Esophagus mucosa (tissue), 1 donor: Measurements from ENCODE around the gene KCNAB1. TPM values are rescaled to one million over a fixed set of nuclear protein-coding genes. Genes with fewer than 3 reads are reported as not detected.
"Not testable (repeated sequence)": the region's sequence is repeated elsewhere in the genome, so short reads cannot be mapped to it uniquely, and the experiment has no call there.

Experiments
- ATAC-seq: fragments of 200-7000 bp; cut with Tn5 transposase; one replicate; pipeline ENCODE4 v1.9.1; 2020
- total RNA-seq: library from RNA; stranded (reverse); gene quantifications from one replicate; pipeline ENCODE4 v1.2.4, GENCODE V29; 2023
- donor health status: DM: yes; HTN: yes; CAD: no.

Gene KCNAB1
- total RNA-seq, 1 donor from 2014 or later: 0.56 TPM

DNA sequence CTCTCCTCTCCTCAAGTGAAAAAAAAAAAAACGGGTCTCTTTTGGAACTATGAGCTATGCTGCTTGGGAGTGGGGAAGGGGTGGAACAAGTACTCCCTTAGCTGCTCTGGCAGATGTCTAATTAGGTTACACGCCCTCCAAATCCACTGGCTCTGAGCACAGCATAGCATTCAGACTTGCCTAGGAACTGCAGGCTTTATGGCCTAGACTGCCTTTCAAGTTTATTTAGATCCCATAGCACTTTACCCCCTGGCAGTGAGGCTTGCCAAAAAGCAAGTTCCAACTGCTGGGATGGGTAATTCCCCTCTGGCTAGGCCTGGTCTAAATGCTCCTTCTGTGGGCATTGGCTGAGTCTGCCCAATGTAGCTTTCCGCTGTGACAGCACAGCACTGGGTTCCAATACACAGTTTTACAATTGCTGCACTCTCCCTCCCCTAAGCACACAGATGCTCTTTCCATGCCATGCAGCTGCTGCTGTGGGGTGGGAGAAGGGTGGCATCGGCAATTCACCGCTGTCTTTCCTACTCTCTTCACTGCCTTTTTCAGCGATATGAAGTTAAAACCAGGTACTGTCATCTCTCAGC, 152.8 kb downstream of the KCNAB1 start:
- no peak for ATAC-seq

DNA sequence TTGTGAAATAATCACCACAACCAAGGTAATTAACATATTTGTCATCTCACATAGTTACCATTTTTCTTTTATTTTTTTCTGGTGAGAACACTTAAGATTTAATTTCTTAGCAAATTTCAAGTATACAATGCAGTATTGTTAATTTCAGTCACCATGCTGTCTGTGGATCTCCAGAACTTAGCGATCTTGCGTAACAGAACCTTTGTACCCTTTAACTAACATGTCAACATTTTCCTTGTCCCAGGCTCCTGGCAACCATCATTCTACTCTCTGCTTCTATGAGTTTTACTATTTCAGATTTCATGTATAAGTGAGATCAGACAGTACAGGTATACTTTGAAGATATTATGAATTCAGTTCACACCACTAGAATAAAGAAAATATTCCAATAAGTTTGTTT, 154.4 kb downstream of the KCNAB1 start:
- no peak for ATAC-seq

DNA sequence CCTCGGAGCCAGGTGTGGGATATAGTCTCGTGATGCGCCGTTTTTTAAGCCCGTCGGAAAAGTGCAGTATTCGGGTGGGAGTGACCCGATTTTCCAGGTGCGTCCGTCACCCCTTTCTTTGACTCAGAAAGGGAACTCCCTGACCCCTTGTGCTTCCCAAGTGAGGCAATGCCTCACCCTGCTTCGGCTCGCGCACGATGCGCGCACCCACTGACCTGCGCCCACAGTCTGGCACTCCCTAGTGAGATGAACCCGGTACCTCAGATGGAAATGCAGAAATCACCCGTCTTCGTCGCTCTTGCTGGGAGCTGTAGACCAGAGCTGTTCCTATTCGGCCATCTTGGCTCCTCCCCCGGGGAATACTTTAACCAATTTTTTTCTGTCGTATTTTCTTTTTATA, 164.3 kb downstream of the KCNAB1 start:
- ATAC-seq: not testable (repeated sequence)

DNA sequence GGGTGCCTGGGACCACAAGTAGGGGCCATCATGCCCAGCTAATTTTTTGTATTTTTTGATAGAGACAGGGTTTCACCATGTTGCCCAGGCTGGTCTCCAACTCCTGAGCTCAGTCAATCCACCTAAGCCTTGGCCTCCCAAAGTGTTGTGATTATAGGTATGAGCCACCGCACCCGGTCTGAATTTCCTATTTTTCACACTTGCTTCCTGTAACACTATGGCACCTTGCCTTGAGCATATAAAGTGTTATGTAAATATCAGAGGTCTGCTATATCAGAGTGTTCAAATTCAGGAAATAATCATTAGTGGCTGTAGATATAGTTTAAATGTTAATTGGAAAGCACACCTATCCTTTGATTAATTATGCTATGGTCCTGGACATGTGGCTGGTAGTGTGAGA, 165.2 kb downstream of the KCNAB1 start:
- no peak for ATAC-seq

DNA sequence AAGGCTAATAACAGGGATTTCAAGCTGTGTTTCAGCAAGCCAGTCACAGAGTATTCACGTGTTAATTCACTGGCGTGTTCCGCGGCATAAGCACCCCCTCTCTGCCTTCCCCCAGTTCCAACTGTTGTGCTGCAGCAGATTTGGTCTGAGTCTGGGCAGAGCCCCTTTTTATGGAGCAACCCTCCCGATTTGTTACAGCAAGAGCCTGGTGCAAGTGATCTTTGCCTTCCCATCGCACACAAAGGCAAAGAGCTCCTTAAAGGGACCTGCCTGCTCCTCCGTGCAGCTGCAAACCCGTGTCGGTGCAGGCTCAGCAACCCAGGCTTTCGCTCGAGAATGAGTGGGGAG, 170.5 kb downstream of the KCNAB1 start:
- no peak for ATAC-seq

DNA sequence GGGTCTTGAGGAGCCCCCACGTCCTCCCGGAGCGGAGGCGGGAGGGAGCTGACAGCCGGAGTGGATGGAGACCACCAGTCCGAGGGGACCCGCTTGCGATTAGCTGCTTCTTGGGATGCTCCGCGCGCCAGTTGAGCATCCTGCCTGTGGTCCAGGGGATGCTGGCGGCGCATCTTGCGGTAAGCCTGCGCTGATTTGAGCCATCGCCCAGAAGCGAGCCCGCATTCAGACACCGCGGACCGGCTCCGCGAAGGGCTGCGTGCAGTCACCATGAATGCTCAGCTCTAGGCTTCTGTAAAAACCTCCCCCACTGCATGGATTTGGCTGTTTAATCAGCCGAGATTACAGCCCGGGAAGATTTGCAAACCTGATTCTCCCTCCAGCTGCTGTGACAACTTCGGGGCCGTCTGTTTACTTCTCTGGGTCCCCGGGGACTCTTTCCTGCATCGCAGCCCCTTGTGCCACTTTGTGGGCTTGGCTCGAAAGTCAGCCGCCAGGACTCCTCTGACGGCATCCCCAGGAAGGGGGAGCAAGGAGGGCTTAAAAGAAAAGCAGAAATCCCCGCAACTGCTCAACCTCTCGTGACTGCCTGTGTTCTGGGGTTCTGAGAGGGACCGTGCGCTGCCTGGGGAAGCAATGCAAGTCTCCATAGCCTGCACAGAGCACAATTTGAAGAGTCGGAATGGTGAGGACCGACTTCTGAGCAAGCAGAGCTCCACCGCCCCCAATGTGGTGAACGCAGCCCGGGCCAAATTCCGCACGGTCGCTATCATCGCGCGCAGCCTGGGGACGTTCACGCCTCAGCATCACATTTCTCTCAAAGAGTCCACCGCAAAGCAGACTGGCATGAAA, 171.1 kb downstream of the KCNAB1 start:
- no peak for ATAC-seq

DNA sequence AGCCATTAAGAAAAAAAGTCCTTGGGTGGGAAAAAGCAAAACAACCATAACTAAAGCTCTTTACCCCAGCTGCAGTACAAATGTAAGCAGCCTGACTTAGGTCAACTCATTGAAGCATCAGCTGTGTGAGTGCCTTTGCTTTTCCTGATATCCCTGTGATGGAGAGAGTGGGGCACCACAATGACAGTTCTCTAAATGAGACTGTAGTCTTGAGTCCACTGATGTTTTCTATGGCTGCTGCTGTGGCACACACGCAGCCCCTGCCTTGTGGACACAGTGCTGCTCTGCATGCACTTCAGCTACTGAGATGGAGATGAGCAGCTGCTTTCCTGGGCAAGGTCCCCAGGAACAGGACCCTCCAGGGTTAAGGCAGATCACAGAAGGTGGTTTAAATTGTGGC, 173.2 kb downstream of the KCNAB1 start:
- no peak for ATAC-seq

DNA sequence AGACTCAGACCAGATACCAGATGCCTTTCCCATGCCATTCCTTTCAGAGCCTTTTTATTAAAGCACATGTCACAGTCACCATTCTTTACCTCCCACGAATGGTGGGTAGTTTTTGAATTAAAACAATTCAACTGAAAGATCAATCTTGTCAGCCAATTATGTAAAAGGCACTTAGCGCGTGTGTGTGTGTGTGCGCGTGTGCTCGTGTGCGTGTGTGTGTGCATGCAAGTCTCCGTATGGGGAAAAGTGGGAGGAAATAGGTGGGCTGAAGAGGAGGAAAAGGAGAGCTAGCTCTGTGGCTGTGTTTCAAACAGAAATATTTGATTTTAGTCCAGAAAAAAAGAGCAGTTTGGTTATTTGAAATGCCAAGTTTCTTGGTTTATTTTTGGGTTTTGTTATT, 177.2 kb downstream of the KCNAB1 start:
- ATAC-seq: no peak

DNA sequence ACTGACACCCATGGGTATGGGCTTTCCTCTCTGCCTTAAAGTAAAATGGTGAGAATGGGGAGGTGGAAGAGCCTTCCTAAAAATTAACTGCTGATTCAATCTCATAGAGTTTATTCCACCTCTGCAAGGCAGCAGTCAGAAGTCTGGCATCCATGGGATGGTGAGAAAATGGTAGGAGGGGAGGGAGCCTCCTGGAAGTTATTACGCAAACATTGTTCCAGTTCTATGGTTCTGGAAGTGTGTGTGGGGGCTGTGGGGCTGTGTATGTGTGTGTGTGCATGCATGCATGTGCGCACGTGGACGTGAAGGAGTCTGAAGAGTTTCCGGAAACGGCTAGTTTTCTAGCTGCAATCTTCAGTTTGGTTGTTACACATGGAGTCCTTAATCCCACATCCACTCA, 177.6 kb downstream of the KCNAB1 start:
- no peak for ATAC-seq

DNA sequence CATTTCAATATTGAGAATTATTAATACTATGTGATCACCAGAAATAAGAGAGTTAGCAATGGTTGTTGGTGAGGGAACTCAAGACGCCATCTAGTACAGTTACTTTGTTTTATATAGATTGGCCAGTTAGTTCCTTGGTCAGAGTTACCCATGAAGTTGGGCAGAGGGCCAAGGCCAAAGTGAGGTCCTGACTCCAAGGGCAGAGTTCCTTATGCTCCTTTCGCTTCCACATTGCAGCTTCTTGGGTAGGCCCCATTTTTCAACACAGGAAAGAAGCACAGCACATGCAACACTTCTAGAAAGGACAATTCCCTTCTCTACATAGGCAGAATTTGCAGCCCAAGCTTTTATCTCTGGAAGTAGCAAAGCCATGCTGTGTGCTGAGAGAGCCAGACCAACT, 178.6 kb downstream of the KCNAB1 start:
- no peak for ATAC-seq

DNA sequence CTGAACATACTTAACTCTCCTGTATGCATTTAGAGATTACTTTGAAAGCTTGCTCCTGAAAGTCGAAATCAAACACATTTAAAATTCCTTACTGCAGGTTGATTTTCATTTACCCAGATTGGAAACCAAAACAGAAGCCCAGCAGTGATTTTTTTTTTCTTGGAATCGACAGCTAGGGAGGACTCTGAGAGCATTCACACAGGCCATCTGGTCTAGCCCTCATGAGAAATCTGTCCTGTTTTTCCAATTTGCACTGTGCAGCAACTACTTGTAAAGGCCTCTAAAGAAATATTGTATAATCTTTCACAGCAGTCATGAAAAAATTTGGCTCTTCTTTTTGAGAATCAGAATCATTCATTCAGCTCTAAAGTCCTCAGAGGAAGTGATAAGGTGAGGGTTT, 179.2 kb downstream of the KCNAB1 start:
- ATAC-seq: no peak

DNA sequence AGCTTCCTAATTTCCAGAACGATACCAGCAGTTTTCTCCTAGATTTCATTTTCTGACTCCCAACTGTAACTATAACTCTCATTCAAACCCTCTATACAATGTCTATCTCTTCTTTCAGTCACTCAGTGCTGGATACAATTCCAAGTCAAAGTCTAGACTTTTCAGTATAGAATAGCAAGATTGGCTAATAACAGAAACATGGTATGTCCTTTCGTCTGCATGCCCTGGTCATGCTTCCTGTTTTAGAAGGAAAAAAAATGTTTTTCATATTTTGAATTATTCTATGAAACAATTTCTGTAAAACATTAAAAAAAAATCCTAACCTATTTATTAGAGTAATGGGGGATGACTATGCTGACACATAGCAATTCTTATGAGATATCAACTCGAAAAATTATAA, 180.0 kb downstream of the KCNAB1 start:
- ATAC-seq: no peak

DNA sequence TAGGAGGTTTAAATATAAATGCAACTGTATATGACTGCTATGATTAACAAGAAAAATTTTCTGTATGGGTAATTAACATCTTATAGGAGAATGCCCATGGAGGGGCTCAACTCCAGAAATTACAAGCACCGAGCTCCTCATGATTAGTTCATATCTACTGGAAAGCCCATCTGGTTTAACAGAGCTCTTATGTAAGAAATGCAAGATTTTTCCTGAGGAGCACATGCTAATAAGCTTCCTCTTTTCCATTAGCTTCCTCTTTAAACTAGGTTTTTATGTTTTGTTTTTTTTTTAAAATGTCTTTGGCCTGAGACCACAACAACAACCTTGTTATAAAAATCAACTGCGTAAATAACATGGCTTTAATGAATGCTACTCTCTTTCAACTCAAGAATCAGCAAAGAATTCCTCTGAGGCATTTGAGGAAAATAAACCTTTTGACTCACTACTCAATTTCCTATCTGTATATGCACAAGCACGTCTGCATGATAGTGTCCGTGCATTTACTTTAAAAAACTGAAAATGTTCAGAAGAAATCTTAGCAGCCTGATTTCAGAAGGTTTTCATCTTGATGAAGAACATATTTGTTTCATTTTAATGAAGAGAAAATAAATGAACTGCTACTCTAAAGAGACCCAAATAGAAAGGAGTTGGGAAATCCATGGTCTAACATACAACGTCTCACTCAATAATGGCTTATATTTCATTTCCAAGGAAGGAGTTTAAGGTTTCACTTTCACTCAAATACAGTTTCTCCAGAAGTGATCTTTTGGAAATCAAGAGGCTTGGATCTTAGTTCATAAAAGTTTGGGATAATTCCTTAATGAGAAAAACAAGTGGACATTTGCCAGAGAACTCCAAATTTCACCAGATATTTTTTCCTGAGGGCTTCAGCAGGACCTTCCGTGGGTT, 180.8 kb downstream of the KCNAB1 start:
- ATAC-seq: no peak

DNA sequence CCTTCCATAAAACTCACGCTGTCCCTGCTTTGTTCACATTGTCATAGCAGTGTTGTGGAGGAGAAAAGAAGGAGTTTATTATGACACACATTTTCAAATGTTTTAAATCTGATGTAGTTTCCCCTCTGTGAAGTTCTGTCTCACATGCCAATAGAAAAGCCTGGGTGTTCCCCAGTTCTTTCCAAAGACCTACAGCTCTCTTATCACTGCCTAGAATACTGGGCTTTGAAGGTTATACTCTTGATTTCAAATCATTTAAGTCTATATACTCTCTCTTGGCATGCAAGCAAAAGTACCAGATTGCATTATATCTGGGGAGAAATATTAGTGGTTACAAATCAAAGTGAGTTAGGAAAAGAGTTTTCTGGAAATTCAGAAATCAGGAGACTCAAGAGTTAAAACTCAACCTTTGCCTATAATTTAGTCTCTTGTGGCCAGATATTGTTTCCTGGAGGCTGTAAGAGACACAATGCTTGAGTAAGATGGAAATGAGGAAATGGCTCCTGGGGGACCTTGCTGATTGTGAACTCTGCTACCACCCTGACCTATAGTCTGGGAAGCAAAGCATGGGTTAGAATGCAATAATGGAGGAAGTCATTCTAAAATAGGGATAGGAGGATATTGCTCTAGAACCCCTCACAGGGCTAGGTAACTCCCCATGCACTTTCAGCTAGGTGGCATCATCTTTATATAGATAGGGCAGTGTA, 182.8 kb downstream of the KCNAB1 start:
- ATAC-seq: no peak

DNA sequence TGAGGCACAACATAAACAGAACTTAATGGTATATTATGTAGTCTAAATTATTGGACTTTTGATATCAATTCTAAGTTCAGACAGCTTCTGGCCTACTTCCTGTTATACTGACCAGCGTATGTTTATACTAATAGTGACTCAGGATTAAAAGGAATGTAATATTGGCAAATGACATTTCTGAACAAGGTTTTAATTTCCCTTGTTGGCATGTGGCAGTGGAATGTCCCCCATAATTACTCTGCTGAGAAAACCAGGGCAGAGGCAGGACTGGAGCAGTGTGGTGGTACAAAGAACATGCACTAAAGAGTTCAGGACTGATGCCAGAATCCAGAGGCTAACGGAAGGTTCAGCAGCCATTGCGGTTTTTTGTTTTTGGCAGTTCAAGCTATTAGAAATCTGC, 184.0 kb downstream of the KCNAB1 start:
- no peak for ATAC-seq

DNA sequence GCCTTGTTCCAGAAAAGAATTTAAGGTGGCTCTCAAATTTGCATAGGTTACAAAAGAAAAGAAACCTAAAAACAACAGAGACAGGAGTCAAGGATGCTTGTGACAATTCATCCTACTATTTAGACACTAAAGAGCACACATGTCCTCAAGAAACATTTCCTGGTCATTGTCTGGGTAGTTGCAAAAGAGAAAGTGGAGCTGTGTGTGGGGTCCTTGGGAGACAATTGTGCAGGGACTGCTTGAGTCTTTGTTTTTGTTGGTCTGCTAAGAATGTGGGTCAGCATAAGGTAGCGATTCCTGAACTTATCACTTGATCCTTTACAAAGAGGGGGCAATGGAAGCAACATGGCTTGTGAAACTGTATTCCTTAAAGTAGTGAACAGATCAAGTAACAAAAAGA, 185.3 kb downstream of the KCNAB1 start:
- ATAC-seq: no peak

DNA sequence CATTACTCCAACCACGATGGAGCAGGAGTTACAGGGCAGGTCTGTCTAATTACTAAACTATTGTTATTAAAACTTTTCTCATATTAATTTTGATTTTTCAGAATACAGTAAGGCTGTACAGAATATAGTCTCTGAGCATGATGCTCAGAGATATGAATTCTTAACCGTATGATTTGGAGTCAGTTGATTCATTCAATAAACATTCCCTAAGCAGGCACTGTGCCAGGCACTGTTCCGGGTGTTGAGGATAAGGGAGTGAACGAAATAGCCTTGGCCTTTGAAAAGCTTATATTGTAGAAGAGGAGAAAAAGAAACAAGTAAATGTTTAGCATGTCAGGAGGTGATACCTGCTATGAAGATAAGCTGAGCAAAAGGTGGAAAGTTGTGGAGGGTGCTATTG, 187.3 kb downstream of the KCNAB1 start:
- ATAC-seq: no peak

DNA sequence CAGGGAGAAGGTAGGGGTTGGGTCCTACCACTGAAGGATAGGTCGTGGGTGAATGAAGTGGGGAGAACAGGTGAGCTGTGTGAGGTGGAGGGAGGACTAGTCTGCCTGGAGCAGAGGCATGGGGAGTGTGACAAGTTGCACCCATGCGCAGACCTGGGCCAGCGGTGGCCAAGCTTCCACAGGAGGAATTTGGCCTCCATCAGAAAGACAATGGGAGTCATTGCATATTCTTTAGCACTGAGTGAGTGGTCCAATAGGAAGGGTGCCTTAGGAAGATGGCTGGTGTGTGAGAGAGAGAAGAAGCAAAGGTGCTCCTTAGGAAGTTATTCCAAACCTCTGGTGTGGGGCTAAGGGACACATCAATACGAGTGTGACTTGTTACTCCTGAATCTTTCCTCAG, 191.1 kb downstream of the KCNAB1 start:
- ATAC-seq: no peak

DNA sequence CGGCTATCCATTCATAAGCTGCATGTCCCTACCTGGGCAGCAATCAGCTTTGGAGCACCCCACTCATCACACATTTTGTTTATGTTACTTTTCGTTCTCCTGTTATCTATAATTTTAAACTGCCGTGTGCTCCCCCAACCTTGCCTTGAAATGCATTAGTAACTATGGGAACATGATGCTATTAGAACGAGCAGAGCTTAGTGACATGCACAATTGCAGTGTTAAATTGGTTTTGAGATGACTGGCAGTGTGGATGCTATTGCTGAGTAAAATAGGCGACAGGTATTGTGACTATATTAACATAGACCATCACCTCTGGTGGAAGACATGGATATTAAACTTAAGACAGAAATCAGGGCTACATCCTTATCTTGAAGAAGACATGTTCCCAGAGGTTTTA, 191.6 kb downstream of the KCNAB1 start:
- ATAC-seq: no peak

DNA sequence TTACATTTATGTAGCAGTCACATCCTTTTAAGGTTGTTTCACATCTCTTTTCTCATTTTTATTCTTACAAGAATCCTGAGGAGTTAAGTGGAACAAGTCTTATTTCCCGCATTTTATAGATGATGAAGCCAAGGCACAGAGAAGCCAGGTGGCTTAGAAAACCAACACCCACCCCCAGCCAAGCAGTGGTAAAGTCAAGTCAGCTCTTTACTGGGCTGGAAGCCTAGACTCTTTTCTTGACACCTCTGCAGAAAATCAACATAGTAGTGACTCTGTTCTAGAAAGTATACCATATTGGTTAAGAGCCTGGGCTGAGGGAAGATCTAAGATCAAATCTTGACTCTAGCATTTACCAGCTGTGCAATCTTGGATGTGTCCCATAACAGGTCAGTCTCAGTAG, 195.7 kb downstream of the KCNAB1 start:
- ATAC-seq: no peak

DNA sequence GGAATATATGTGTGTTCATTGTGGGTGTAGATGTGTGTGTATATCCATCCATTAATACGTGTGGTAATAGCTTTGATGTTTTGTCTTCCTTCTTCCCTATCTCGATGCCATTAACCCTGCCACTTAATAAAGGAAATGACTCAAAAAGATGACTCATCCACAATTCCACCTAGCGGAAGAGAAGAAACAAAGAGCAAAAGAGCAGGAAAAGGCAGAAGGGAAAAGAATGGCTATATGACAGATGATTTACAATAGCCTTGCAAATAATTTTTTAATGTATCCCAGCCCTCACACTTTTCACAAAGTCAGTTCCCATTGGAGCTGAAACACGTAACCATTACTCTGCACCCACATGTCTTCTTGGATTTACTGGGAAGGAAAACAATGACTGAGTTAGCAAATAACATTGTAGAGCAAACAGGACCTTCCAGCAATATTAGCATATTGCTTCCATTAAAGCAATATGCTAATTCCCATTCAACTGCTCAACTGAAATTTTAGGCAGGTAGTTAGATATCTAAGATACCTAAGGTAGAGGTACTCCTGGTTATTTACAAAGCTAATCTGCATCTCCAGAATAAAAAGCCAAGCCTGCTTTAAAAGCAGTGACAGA, 197.2 kb downstream of the KCNAB1 start:
- peak; percentile 84 for ATAC-seq

DNA sequence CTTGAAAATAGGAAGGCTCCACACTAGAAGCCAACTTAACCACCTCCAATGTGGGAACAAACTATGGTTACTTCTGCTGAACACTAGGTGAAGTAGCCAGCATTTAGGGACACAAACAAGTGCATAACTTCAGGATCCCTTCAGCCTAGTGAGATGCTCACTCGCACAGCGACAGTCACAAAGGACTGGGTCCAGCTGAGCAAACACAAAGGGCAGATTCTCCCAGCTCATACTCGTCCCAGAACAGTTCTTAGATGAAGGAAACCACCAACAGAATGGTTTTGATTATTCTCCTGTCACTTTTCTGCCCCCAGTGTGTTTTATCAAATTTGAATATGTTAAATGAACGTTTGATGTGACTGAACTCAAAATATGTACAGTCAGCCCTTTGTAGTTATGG, 201.6 kb downstream of the KCNAB1 start:
- no peak for ATAC-seq

DNA sequence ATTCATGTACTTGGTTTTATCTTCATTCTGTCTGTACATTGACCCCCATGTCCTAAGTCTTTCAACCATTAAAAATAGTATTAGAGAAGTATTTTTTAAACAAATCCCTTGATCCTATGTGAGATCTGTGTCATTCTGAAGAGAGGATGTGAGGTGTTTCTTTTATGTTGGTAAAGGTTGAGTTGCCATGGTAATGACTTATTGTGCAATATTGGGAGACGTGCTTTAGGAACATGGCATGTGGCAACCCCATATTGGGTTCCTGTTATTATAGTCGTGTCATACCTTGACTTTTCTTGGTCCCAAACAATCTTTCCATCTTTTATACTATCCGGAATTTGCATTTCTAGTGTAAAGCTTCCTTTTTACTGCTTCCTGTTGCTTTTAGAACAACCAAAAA, 203.1 kb downstream of the KCNAB1 start:
- no peak for ATAC-seq
